Ovary (tissue), 9 donors: ENCODE measurements around the gene CYP2C19. TPM values are rescaled to one million over a fixed set of nuclear protein-coding genes. Genes with fewer than 3 reads are reported as not detected.

Source experiments
- DNase-seq, 5 donors: peaks; one replicate each; pipeline ENCODE4 v3.0.0-alpha.2; 2019 to 2020
- H3K27ac ChIP-seq, 2 donors: fragments of 200-600 bp; one replicate each; pipeline versions ENCODE4 v1.5.1 to v1.8.0; 2019 to 2022
- H3K27me3 ChIP-seq: fragments of 200-600 bp; one replicate; pipeline ENCODE4 v1.8.0; 2022
- H3K36me3 ChIP-seq: fragments of 200-600 bp; sonication (generic); one replicate; pipeline ENCODE4 v1.5.1; 2019
- H3K4me1 ChIP-seq: one replicate; pipeline ENCODE4 v1.8.1; 2013; ENCODE audit warnings: mild to moderate bottlenecking, moderate library complexity; ENCODE audit not compliant: insufficient read depth
- H3K4me3 ChIP-seq: fragments of 200-600 bp; sonication (generic); one replicate; pipeline ENCODE4 v1.5.1; 2017
- H3K9me3 ChIP-seq, 2 donors: fragments of 200-600 bp in 1 of 2; sonication (generic) in 1 of 2; one replicate each; pipeline versions ENCODE4 v1.5.1 to v1.8.1; 2013 to 2019; ENCODE audit warnings: mild to moderate bottlenecking in 1 of 2, moderate library complexity in 1 of 2
- EP300 ChIP-seq: sonication (generic); formaldehyde crosslinking; IDR thresholded peaks from one replicate; pipeline ENCODE4 v1.6.1; 2017; ENCODE audit warnings: antibody characterized with exemption
- POLR2A ChIP-seq: fragments of 450-650 bp; IDR thresholded peaks from one replicate; pipeline ENCODE4 v1.6.1; 2017; ENCODE audit warnings: antibody characterized with exemption, mild to moderate bottlenecking, moderate library complexity
- WGBS, 3 donors: extraction: QIAGEN DNeasy Blood & Tissue Kit in 1 of 3; methylation state at CpG; one replicate each; pipeline versions ENCODE4 v1.1.5 to v1.1.7; 2013 to 2017; 5-methylcytosine and 5-hydroxymethylcytosine counted together
- intact Hi-C, 4 donors: fragments of 100-400 bp; cut with DNase I; formaldehyde crosslinking; loops; one replicate each; pipeline versions ENCODE4 v1.11.0 to v1.15.1; 2022 to 2023
- polyA plus RNA-seq, 2 donors: library from polyadenylated mRNA; stranded (reverse); fragments of 200-250 nt in 1 of 2; fragments of 350-450 nt in 1 of 2; fragmentation: Illumina TruSeq in 1 of 2; extraction: RNeasy Lipid Tissue Mini Kit (QIAGEN cat#74804) in 1 of 2; gene quantifications; one replicate each; pipeline ENCODE4 v1.2.3, GENCODE V29; 2013 to 2014
- total RNA-seq, 7 donors: library from RNA; depleted of rRNA in 2 of 7; stranded (reverse); fragments of >200 nt in 2 of 7; fragmentation: NEBNext Ultra II Directional in 3 of 7; extraction: Animal tissue kit (Norgen Biotek cat#: 25700) in 3 of 7; gene quantifications; one replicate each; pipeline versions ENCODE4 v1.1.0 to v1.2.4, GENCODE V29; 2016 to 2023
- TF ChIP-seq, protein P1 (sequence below), 3 donors: fragments of 450-650 bp in 2 of 3; fragments of 200-600 bp in 1 of 3; IDR thresholded peaks; one replicate each; pipeline versions ENCODE4 v1.5.1 to v1.8.0; 2016 to 2022; ENCODE audit warnings: antibody characterized with exemption in 3 of 3, mild to moderate bottlenecking in 1 of 3
- donor health status: DM: no; HTN: no; CAD: no; lungs with moderate emphysema.
- donor health status: DM: no; HTN: no; CAD: no.
- donor health status: Bipolar disorder and iron deficiency.
- donor health status: DM: yes; HTN: yes; CAD: no.
- donor health status: DM: no; HTN: no; CAD: no.
- donor health status: DM: yes; HTN: yes; CAD: no.

Gene CYP2C19
- total and polyA plus RNA-seq, 9 donors = 0.15 TPM; not detected in 8

DNA sequence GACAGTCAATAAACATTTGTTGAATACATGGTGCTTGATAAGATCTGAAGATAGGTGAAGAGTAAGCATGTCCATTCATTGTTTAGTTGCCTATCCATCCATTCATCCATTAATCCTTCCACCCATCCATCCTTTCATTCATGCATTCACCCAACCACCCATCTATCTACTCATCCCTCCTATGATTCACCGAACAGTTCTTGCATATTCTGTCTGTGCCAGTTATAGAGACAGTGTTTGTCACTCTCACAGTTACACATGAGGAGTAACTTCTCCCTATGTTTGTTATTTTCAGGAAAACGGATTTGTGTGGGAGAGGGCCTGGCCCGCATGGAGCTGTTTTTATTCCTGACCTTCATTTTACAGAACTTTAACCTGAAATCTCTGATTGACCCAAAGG is 90.0 kb downstream of the CYP2C19 start:
- intact Hi-C loops = no loop called here
- WGBS, 3 donors = 48 to 70% (median 67%) methylated on average over 3 of the region's 3 CpGs
- Histone ChIP-seq H3K4me3 (no peak overlapping the region), H3K36me3 (no peaks in the 10 kb centered on the region), H3K9me3 (no peaks in the 10 kb centered on the region), H3K27me3 (no peaks in the 10 kb centered on the region), H3K4me1 (no peaks in the 10 kb centered on the region), H3K27ac (no peak overlapping the region)
- no peak for TF ChIP-seq POLR2A
- TF ChIP-seq, protein P1, sequence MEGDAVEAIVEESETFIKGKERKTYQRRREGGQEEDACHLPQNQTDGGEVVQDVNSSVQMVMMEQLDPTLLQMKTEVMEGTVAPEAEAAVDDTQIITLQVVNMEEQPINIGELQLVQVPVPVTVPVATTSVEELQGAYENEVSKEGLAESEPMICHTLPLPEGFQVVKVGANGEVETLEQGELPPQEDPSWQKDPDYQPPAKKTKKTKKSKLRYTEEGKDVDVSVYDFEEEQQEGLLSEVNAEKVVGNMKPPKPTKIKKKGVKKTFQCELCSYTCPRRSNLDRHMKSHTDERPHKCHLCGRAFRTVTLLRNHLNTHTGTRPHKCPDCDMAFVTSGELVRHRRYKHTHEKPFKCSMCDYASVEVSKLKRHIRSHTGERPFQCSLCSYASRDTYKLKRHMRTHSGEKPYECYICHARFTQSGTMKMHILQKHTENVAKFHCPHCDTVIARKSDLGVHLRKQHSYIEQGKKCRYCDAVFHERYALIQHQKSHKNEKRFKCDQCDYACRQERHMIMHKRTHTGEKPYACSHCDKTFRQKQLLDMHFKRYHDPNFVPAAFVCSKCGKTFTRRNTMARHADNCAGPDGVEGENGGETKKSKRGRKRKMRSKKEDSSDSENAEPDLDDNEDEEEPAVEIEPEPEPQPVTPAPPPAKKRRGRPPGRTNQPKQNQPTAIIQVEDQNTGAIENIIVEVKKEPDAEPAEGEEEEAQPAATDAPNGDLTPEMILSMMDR (IDR thresholded peaks at IDR 0.05) = no peak
- no peak for TF ChIP-seq EP300
- DNase-seq = no peak

DNA sequence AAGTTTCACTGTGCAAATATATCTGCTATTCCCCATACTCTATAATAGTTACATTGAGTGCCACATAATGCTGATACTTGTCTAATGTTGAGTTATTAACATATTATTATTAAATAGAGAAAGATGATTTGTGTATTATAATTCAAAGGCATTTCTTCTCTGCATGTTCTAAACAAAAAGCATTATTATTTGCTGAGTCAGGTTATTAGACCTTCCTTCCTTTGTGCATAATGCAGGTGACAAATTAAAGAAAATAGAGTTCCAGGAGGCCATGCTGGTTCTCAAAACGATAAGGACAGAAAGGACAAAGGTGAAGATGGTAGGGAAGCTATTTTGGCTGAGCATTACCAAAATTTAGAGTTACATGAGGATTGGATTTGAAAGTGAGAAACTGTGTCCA is 90.6 kb downstream of the CYP2C19 start:
- WGBS, 3 donors = 43 to 53% (median 52%) methylated on average over 1 of the region's 1 CpG
- H3K9me3 ChIP-seq = no peaks in the 10 kb centered on the region
- intact Hi-C loops = no loop called here
- no peak overlapping the region for H3K27ac ChIP-seq
- H3K36me3 ChIP-seq = no peaks in the 10 kb centered on the region
- no peak overlapping the region for H3K4me3 ChIP-seq
- no peak for DNase-seq
- no peaks in the 10 kb centered on the region for H3K27me3 ChIP-seq
- H3K4me1 ChIP-seq = no peaks in the 10 kb centered on the region
- TF ChIP-seq POLR2A (no peak), EP300 (no peak)
- TF ChIP-seq, protein P1 (IDR thresholded peaks at IDR 0.05) = no peak

DNA sequence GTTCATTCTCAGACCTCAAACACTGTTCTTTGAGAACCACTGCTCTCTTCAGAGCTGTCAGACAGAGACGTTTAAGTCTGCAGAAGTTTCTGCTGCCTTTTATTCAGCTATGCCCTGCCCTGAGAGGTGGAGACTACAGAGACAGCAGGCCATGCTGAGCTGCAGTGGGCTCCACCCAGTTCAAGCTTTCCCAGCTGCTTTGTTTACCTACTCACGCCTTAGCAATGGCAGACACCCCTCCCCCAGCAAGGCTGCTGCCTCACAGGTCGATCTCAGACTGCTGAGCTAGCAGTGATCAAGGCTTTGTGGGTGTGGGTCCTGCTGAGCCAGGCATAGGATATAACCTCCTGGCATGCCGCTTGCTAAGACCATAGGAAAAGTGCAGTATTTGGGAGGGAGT is 95.5 kb downstream of the CYP2C19 start:
- 43 to 53% (median 49%) methylated on average over 4 of the region's 4 CpGs for WGBS, 3 donors
- no peak overlapping the region for H3K27ac ChIP-seq
- TF ChIP-seq POLR2A (no peak), EP300 (no peak)
- TF ChIP-seq, protein P1 (IDR thresholded peaks at IDR 0.05) = no peak
- H3K4me3 ChIP-seq = no peak overlapping the region
- DNase-seq = no peak
- intact Hi-C loops = no loop called here
- H3K4me1 ChIP-seq = no peaks in the 10 kb centered on the region
- H3K36me3 ChIP-seq = no peaks in the 10 kb centered on the region
- no peaks in the 10 kb centered on the region for H3K9me3 ChIP-seq
- H3K27me3 ChIP-seq = no peaks in the 10 kb centered on the region

DNA sequence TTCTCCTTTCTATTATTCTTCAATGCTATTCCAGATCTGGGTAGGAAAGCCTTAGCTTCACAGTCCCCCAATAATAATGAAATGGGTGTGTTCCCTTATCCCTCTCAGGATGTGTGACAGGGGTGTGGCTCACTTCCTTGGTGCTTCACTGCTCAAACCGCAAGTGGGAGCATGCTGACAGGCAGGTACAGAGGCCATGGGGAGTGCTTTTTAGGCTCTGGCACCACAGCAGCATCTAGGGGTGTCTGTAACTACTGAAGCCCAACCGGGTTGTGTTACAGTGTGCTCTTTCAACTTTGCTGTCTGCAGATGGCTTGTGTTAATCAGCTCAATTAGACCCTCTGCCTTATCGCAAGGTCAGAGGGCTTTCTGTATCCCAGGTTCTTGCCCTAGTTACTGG is 96.6 kb downstream of the CYP2C19 start:
- intact Hi-C loops = no loop called here
- TF ChIP-seq, protein P1 (IDR thresholded peaks at IDR 0.05) = no peak
- DNase-seq = no peak

DNA sequence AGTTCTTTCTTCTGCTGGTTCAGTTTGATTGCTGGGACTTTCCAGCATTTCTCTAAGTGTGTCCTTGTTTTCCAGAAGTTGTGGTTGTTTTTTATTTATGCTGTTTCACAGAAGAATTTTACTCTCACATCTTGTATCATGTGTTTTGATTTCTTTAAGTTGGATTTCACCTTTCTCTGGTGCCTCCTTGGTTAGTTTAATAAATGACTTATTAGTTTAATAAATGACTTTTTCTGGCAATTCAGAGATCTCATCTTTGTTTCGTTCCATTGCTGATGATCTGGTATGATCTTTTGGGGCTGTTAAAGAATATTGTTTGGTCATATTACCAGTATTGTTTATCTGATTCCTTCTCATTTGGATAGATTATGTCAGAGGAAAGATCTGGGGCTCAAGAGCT is 116.2 kb downstream of the CYP2C19 start:
- no peaks in the 10 kb centered on the region for H3K9me3 ChIP-seq
- H3K27me3 ChIP-seq = no peaks in the 10 kb centered on the region
- WGBS, 3 donors = 90 to 95% (median 91%) methylated on average over 1 of the region's 1 CpG
- no peaks in the 10 kb centered on the region for H3K4me1 ChIP-seq
- TF ChIP-seq EP300 (no peak), POLR2A (no peak)
- TF ChIP-seq, protein P1 (IDR thresholded peaks at IDR 0.05) = no peak
- no peaks in the 10 kb centered on the region for H3K36me3 ChIP-seq
- intact Hi-C loops = no loop called here
- DNase-seq = no peak
- H3K27ac ChIP-seq = no peak overlapping the region
- H3K4me3 ChIP-seq = no peak overlapping the region

More for the DNA sequence above, 96.6 kb downstream of the CYP2C19 start:
- WGBS, 3 donors = 65 to 89% (median 81%) methylated on average over 3 of the region's 3 CpGs
- Histone ChIP-seq H3K4me1 (no peaks in the 10 kb centered on the region), H3K27ac (no peak overlapping the region), H3K9me3 (no peaks in the 10 kb centered on the region), H3K27me3 (no peaks in the 10 kb centered on the region), H3K4me3 (no peak overlapping the region), H3K36me3 (no peaks in the 10 kb centered on the region)
